GM21528 (cell line): ENCODE results near the gene RGS7BP.

Source experiments
- ATAC-seq: cut with Tn5 transposase; IDR thresholded peaks from one replicate; pipeline ENCODE4 v1.9.1; 2021; ENCODE audit warnings: mild to moderate bottlenecking, moderate library complexity; ENCODE audit not compliant: unreplicated experiment, low FRiP score

RGS7BP gene

DNA sequence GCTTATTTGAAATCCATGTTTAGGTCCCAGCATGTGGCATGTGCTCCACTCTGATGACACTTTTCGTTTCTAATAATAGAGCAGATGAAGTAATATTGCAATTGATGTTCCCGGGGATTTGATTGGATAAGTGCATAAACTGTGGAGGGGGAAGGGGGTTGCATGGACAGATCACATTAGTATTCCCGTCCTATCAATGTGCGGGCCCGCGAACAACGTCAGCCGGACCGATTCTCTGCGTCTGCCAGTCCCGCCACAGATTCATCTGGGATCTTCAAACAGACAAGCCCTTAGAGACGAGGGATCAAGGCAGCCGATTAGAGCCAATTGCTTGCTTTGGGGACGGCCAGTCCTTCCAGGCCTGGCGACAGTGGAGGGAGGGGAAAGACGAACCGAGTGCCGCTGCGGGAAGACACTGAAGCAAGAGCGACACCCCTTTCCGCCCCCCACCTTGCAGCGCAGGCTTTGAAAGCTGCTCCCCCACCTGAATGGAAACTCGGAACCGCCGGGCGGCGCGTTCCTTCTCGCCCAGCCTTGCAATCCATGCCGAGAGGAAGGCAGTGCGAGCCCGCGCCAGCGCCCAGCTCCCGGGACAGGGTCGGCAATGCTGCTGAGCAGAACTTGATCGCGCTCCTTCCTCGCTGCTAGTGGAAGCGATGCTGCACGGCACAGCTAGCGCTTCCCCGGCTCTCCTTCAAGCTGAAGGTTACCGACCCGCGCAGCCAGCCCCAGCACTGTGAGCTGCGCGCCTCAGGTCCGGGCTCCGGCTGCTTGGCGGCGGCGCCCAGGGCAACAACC, at the start of gene RGS7BP:
RGS7BP (plus strand) TSS at position 247 of the 798 bp plus-strand sequence. CDS start 610 bp downstream, outside the sequence.
- ATAC-seq: no peak

- no peak for ATAC-seq
Observed at GRCh38 chr5:64457846-64458245, 48.0 kb upstream of the RGS7BP start.

- ATAC-seq: no peak
Observed at GRCh38 chr5:64458948-64459347, 46.9 kb upstream of the RGS7BP start.

DNA sequence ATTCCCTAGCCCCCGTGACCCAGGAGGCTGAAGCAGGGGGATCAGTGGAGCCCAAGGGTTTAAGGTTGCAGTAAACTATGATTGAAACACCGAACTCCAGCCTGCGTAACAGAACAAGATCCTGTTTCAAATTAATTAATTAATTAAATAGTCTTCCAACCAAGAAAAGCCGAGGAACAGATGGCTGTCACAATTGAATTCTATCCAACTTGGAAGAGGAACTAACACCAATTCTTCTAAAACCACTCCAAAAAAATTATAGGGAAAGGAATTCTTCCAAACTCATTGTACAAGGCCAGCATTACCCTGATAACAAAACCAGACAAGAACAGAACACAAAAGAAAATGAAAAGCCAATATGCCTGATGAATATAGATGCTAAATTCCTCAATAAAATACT, 43.4 kb upstream of the RGS7BP start:
- no peak for ATAC-seq

DNA sequence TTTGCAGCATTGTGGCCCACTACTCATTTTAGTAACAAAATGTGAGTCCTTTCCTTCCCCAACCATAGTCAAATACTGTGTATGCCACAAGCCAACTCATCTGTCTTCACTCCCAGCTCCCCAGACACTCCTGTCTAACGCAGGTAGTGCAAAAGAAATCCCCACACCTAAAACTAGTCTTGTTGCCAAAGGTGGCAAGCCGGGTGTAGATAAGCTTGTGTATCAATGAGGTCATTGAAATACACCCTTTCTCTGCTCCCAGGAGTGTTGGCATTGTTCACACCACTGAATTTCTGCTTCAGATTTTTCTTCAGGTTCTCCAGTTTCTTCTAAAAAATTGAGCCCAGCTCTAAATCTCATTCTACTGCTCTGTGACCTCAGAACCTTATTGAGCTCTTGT, 19.7 kb upstream of the RGS7BP start:
- no peak for ATAC-seq

- no peak for ATAC-seq
Observed at GRCh38 chr5:64487283-64487682, 18.5 kb upstream of the RGS7BP start.

GRCh38 chr5:64489857-64490256, 16.0 kb upstream of the RGS7BP start:
- ATAC-seq: no peak

DNA sequence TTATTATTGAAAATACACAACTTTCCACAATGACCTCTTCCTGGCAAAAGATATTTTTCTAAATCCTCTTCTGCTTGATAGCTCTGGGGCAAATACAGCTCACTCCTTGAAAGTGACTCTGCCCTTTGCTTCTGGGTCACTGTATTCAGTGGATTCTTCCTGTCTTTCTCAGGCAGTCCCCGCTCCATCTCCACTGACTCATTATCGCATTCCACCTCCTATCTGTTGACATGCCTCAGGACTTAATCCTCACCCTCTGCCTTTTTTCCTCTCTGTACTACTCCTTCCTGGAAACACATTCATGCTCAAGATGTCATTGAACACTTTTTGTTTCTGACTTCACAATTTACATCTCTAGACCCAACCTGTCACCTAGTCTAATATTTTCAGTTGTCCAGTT, 8.4 kb upstream of the RGS7BP start:
- no peak for ATAC-seq

DNA sequence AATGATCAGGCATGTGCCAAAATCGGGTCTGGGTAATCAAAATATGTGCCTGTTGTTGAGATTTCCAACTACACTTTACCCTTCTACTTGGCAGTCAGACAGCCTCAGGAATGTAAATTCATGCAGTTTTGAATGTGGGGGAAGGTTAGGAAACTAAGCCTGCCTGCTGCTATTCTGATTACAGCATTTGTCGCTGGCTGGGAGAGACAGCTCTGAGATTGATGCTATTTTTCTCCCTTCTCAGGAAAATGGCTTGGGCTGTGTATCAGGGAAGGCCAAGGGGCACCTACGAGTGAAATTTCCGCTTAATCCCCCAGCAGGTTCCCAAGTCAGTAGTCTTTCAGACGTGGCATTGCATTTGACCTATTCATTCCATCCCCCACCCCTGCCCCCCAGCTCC, 3.6 kb upstream of the RGS7BP start:
- no peak for ATAC-seq

- ATAC-seq: no peak
Observed at GRCh38 chr5:64506567-64507263, 900 bp downstream of the RGS7BP start.

DNA sequence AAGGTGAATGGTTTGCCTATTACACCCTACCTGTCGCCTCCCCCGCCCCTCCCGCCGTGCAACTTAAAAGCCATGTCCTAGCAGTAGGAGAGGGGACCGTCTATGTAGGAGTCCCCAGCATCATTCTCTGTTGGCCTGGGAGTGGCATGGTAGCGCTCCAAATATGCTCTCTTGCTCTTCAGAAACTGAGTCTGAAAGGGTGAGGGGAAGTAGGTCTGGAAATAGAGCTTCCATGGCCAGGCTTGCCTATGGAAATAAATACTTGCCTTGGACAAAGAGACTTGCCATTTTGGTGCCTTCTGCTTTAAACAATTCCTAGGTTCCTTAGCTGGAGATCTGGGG, 1.4 kb downstream of the RGS7BP start:
- no peak for ATAC-seq

DNA sequence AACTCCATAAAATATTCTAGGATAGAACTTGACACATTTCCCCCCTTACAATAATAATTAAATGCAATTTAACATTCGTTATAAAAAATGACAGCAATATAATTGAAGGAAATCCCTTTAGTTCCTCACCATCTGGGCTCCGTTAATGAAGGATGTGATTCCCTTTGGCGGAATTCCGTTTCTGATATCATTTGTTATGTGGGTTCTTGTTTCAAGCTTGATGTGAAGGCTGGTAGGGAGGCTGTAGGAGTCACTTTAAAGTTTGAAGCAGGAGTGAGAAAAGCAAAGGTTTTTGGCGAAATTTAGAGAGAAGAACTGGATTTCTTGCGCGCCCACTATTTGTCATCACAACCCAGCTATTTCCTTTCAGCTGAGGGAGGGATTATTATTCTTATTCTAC, 4.0 kb downstream of the RGS7BP start:
- ATAC-seq: no peak

GRCh38 chr5:64513492-64513891, 7.7 kb downstream of the RGS7BP start:
- no peak for ATAC-seq

- no peak for ATAC-seq
Observed at GRCh38 chr5:64514612-64515011, 8.8 kb downstream of the RGS7BP start.

DNA sequence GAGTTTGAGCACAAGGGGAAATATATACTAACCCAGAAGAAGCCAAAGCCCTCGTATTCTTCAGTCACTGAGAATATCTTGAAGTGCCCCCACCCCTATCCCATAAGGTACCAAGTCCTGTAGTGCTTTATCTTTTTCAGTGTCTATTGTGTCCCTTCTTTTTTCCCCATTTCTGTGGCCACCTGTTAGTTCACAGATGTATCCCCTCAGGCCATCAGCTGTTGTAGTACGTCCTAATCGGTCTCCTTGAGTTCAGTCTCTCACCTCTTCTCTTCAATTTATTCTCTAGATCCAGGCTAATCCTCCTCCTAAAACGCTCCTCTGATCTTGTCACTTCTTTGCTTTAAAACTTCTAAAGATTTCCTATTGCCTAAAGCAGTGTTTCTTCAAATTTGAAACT, 10.4 kb downstream of the RGS7BP start:
- no peak for ATAC-seq

DNA sequence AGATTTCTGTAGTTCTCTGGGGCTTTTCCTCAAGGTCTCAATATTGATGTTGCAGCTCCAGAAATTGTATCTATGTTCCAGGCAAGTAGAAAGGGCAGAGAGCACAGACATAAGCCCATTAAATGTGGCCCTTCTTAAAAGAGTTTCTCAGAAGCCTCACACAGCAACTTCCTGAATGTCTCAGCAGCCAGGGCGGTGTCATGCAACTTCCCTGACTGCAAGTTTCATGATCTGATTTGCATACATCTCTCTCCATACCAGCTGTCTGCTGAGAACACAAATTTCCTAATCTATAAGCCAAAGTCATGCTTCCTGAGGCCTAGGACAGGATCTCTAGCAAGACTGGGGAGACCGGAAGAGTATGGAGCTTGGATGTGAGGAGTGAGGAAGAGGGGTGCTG, 13.0 kb downstream of the RGS7BP start:
- ATAC-seq: peak; percentile 92

DNA sequence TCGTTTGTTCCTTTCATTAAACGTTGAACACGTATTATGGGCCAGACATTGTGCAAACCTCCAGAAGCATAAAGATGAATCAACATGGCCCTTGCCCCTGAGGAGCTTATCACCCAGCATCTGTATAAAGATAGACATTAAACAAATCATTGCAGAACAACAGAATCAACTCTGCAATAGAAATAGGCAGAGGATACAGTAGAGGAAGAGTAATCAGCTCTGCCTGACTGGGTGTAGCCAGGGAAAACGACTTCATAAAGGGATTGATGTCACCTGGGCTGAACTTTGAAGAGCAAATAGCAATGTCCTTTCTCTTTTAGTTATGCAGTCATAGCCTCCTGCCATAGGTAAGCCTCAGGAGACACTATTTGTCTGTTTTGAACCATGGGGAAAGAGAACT, 13.4 kb downstream of the RGS7BP start:
- ATAC-seq: no peak

- no peak for ATAC-seq
Observed at GRCh38 chr5:64526734-64527439, 21.1 kb downstream of the RGS7BP start.

GRCh38 chr5:64530076-64530475, 24.3 kb downstream of the RGS7BP start:
- ATAC-seq: no peak

DNA sequence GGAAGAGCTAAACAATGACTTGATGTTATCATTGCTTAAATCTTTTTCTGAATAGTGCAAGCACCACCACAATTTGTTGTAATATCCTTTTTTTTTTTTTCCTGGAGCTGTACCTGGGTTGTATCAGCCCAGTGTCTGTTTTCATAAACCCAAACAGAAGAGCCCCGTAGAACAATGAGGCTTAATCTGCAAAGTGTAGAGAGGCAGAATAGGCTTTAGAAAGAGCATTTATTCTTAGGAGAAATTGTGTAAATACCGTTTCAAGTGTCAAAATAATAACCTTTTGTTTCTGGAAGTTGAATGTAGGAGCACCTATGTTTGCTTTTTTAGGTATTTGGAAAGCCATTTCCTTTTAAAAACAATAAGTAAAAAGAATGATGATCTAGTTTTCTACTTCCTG, 26.4 kb downstream of the RGS7BP start:
- no peak for ATAC-seq

DNA sequence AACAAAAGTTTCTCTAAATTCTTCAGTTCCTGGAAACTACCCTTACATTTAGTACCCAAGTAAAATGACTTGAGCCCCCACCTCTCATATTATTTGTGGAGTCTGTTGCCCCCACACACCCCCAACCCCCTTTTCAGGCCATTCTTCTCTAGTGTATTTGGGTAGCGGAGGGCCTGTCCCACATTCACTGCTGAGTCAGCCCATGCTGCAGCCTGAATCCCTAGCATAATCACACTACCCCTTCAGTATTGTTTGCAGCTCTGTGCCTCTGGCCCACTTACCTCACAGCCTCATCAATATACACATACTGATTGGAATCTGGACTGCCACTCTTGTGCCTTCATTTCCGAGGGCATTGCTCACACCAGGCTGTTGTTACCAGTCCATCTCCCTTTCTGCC, 26.8 kb downstream of the RGS7BP start:
- ATAC-seq: no peak

- no peak for ATAC-seq
Observed at GRCh38 chr5:64534033-64534432, 28.2 kb downstream of the RGS7BP start.
